Lung (tissue), 12 donors: ENCODE results near the gene RUNDC1. TPM values are rescaled to one million over a fixed set of nuclear protein-coding genes. Genes with fewer than 3 reads are reported as not detected.

Experiments used
- ATAC-seq: fragments of 200-7000 bp; cut with Tn5 transposase; one replicate; pipeline ENCODE4 v1.9.1; 2020; ENCODE audit warnings: moderate number of reproducible peaks; ENCODE audit not compliant: insufficient read depth, low FRiP score
- DNase-seq, 3 donors: peaks; one replicate each; pipeline ENCODE4 v3.0.0-alpha.2; 2013 to 2017
- H3K27ac ChIP-seq, 2 donors: one replicate each; pipeline ENCODE4 v1.5.1; 2013; ENCODE audit warnings: mild to moderate bottlenecking in 2 of 2, moderate library complexity in 2 of 2, control low read depth in 1 of 2, inconsistent platforms in 1 of 2, low read depth in 1 of 2, low read length in 1 of 2
- H3K27me3 ChIP-seq, 3 donors: one replicate each; pipeline ENCODE4 v1.5.1; 2013; ENCODE audit warnings: low read length in 2 of 3; ENCODE audit not compliant: control insufficient read depth in 3 of 3, insufficient read depth in 3 of 3
- H3K36me3 ChIP-seq, 4 donors: one replicate each; pipeline ENCODE4 v1.5.1; 2013; ENCODE audit warnings: low read length in 4 of 4, mild to moderate bottlenecking in 1 of 4, moderate library complexity in 1 of 4; ENCODE audit not compliant: control insufficient read depth in 4 of 4, insufficient read depth in 4 of 4
- H3K4me1 ChIP-seq, 5 donors: one replicate each; pipeline ENCODE4 v1.5.1; 2013; ENCODE audit warnings: low read length in 5 of 5, mild to moderate bottlenecking in 2 of 5, moderate library complexity in 1 of 5; ENCODE audit not compliant: control insufficient read depth in 5 of 5, insufficient read depth in 5 of 5
- H3K4me3 ChIP-seq: one replicate; pipeline ENCODE4 v1.5.1; 2013; ENCODE audit warnings: mild to moderate bottlenecking, control low read depth, moderate library complexity
- H3K9ac ChIP-seq, 2 donors: one replicate each; pipeline ENCODE4 v1.5.1; 2013; ENCODE audit warnings: low read length in 2 of 2, control low read depth in 1 of 2; ENCODE audit not compliant: insufficient read depth in 1 of 2
- H3K9me3 ChIP-seq, 4 donors: one replicate each; pipeline ENCODE4 v1.5.1; 2013; ENCODE audit warnings: low read length in 3 of 4, mild to moderate bottlenecking in 1 of 4, moderate library complexity in 1 of 4; ENCODE audit not compliant: control insufficient read depth in 4 of 4, insufficient read depth in 3 of 4
- CTCF ChIP-seq: IDR thresholded peaks from 2 replicates; pipeline ENCODE4 v1.5.1; 2012; ENCODE audit warnings: mild to moderate bottlenecking; ENCODE audit errors: control extremely low read depth, extremely low read depth
- WGBS, 2 donors: extraction: QIAGEN DNeasy Blood & Tissue Kit; methylation state at CpG; one replicate each; pipeline ENCODE4 v1.1.7; 2013; 5-methylcytosine and 5-hydroxymethylcytosine counted together
- polyA plus RNA-seq, 2 donors: library from polyadenylated mRNA; stranded (reverse); fragments of 200-250 nt; gene quantifications; one replicate each; pipeline ENCODE4 v1.2.1, GENCODE V29; 2013
- total RNA-seq, 2 donors: library from RNA; depleted of rRNA in 1 of 2; stranded (reverse); fragments of >200 nt in 1 of 2; gene quantifications; one replicate each; pipeline ENCODE4 v1.2.1, GENCODE V29; 2014 to 2021
- donor health status: control.
- donor health status: control.
- donor health status: Bipolar disorder and iron deficiency.
- donor health status: healthy.
- donor health status: DM: yes; HTN: yes; CAD: no.

RUNDC1 gene
- total and polyA plus RNA-seq, 4 donors = 8.1 to 16.7 (median 10.7) TPM

- no peak for TF ChIP-seq CTCF
- 0 to 44% methylated on average over 1 of the region's 1 CpG for WGBS, 2 donors
- peaks cover 0 to 14% (median 10%) of the 10 kb centered on the region in 5 donors for H3K4me1 ChIP-seq
- H3K9ac ChIP-seq = no peak overlapping the region
- no peaks in the 10 kb centered on the region for H3K9me3 ChIP-seq
- no peak for ATAC-seq
- no peak overlapping the region for H3K4me3 ChIP-seq
- DNase-seq = no peak
- H3K27me3 ChIP-seq = no peaks in the 10 kb centered on the region
- H3K36me3 ChIP-seq = peaks cover 9 to 29% (median 19%) of the 10 kb centered on the region in 4 donors
- no peak overlapping the region for H3K27ac ChIP-seq
Observed at GRCh38 chr17:42985225-42985624, 4.9 kb downstream of the RUNDC1 start.

- TF ChIP-seq CTCF = no peak
- peaks cover 22 to 38% (median 30%) of the 10 kb centered on the region in 4 donors for H3K36me3 ChIP-seq
- no peaks in the 10 kb centered on the region for H3K9me3 ChIP-seq
- no peak overlapping the region for H3K27ac ChIP-seq
- DNase-seq (no peak), ATAC-seq (no peak)
- no peak overlapping the region for H3K9ac ChIP-seq
- no peaks in the 10 kb centered on the region for H3K27me3 ChIP-seq
- H3K4me3 ChIP-seq = no peak overlapping the region
- 95% methylated on average over 5 of the region's 5 CpGs for WGBS, 2 donors
- peaks cover 0 to 4% (median 0%) of the 10 kb centered on the region in 5 donors for H3K4me1 ChIP-seq
Observed at GRCh38 chr17:42989141-42989540, 8.8 kb downstream of the RUNDC1 start.

GRCh38 chr17:42989726-42990652, 9.6 kb downstream of the RUNDC1 start:
- ATAC-seq (no peak), DNase-seq (no peak)
- H3K4me3 ChIP-seq = no peak overlapping the region
- no peaks in the 10 kb centered on the region for H3K27me3 ChIP-seq
- H3K36me3 ChIP-seq = peaks cover 22 to 38% (median 30%) of the 10 kb centered on the region in 4 donors
- no peak for TF ChIP-seq CTCF
- no peak overlapping the region for H3K27ac ChIP-seq
- WGBS, 2 donors = 87 to 88% methylated on average over 6 of the region's 6 CpGs
- H3K4me1 ChIP-seq = no peaks in the 10 kb centered on the region
- H3K9me3 ChIP-seq = no peaks in the 10 kb centered on the region
- H3K9ac ChIP-seq = no peak overlapping the region
